GM12892 (cell line): ENCODE data around the gene SH3RF2.

Experiments
- POLR2A ChIP-seq: IDR thresholded peaks from 2 replicates; pipeline ENCODE4 v1.6.1; 2011; ENCODE audit warnings: low read depth, low read length, control low read depth
- TAF1 ChIP-seq: IDR thresholded peaks from 2 replicates; pipeline ENCODE4 v1.6.1; 2011; ENCODE audit warnings: low read depth, mild to moderate bottlenecking, control low read depth, low read length, borderline replicate concordance

GRCh38 chr5:146071171-146071570 is 134.8 kb downstream of the SH3RF2 start:
- TF ChIP-seq POLR2A, result no peak
- TF ChIP-seq TAF1, result no peak
